HG03108 (cell line): ENCODE results near the gene P3H3.

Experiments used
- ATAC-seq: cut with Tn5 transposase; IDR thresholded peaks from one replicate; pipeline ENCODE4 v1.9.1; 2021; ENCODE audit warnings: moderate library complexity; ENCODE audit not compliant: unreplicated experiment

Gene P3H3

GRCh38 chr12:6796576-6796975, 31.6 kb upstream of the P3H3 start:
- ATAC-seq = no peak

- ATAC-seq = no peak
Measured at GRCh38 chr12:6799147-6799546, 29.1 kb upstream of the P3H3 start.

- ATAC-seq = no peak
Measured at GRCh38 chr12:6807170-6807569, 21.0 kb upstream of the P3H3 start.

DNA sequence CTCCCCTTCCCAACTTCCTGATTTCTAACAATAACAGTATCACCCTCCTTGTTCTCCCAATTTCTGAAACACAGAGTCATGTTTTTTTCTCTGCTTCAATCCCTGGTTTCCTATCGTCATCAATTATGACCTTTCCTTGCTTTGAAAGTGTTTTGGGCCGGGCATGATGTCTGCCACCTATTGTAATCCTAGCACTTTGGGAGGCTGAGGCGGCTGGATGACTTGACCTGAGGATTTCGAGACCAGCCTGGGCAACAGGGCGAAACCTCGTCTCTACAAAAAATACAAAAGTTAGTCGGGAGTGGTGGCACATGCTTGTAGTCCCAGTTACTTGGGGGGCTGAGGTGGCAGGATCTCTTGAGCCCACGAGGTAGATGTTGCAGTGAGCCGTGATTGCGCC, 19.2 kb upstream of the P3H3 start:
- no peak for ATAC-seq

DNA sequence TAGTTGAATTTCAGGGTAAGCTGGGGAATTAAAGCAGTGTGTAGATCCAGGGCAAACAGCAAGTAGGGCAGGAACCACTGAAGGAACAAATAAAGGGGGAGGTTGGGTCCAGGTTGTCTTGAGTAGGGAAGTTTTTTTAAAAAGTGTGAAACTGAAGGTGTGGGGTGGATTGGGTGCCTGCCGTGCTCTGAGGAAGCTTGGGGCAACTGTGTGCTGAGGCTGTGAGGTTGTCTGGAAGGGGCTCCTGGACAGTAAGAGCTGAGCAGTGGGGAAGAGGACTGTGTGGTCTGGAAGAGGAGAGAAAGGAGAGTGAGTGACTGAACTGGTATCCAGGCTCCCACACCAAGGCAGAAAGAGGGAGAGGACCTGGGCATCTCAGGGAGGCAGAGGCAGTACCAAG, 17.4 kb upstream of the P3H3 start:
- ATAC-seq = no peak

- no peak for ATAC-seq
Measured at GRCh38 chr12:6813363-6813762, 14.8 kb upstream of the P3H3 start.

GRCh38 chr12:6816598-6816997, 11.6 kb upstream of the P3H3 start:
- no peak for ATAC-seq

DNA sequence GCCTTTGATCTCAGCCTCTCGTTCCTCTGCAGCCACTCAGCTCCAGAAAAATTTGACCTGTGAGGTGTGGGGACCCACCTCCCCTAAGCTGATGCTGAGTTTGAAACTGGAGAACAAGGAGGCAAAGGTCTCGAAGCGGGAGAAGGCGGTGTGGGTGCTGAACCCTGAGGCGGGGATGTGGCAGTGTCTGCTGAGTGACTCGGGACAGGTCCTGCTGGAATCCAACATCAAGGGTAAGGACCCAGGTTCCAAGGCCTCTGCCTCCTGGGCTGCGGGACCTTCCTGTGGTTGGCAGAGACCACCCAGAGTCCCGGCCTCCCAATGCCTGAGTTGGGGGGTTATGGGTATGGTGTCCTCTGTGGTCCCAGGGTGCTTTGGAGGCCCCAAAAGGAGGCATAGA, 11.1 kb upstream of the P3H3 start:
- ATAC-seq = no peak

DNA sequence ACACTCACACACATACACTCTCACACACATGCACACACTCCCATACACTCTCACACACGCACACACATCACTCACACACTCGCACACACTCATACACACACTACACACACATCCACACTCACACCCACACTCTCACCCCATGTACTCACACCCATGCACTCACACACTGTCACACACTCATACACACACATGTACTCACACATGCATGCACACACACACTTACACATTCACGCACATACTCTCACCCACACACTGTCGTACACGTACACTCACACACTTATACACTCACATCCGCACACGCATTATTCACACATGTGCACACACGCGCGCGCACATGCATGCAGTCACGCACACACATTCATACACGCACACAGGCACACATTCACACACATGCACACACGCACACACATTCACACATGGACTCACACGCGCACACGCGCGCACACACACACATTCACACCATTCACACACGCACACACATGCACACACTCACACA, 10.5 kb upstream of the P3H3 start:
- ATAC-seq = no peak

GRCh38 chr12:6818222-6818621, 10.0 kb upstream of the P3H3 start:
- ATAC-seq = no peak

DNA sequence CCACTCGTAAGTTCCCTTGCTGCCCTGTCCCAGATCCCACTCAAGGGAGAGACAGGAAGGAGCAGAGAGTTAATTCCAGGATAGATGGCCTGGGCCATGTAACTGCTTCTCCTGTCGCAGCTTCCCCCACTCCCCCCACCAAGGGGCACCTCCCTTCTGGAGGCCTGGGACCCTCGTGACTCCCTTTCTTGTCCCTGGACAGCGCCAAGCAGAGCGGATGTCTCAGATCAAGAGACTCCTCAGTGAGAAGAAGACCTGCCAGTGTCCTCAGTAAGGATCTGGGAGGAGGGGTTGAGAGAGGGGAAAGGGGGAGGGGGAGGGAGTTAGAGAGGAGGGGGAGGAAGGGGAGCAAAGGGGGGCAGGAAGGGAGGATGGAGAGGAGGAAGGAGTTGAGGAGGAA, 9.6 kb upstream of the P3H3 start:
- ATAC-seq = no peak

- ATAC-seq = no peak
Measured at GRCh38 chr12:6819106-6820030, 8.8 kb upstream of the P3H3 start.

DNA sequence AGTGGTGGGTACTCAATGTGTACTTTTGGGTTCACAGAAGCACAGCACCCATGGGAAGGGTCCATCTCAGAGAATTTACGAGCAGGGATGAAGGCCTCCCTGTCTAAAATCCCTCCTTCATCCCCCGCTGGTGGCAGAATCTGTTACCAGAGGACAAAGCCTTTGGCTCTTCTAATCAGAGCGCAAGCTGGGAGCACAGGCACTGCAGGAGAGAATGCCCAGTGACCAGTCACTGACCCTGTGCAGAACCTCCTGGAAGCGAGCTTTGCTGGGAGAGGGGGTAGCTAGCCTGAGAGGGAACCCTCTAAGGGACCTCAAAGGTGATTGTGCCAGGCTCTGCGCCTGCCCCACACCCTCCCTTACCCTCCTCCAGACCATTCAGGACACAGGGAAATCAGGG, 8.0 kb upstream of the P3H3 start:
- no peak for ATAC-seq

- no peak for ATAC-seq
Measured at GRCh38 chr12:6821591-6822425, 6.4 kb upstream of the P3H3 start, which contains the start of gene GPR162. Gene GPR162 (plus strand): TSS chr12:6821821. CDS start chr12:6823899, 2,078 bp downstream.

DNA sequence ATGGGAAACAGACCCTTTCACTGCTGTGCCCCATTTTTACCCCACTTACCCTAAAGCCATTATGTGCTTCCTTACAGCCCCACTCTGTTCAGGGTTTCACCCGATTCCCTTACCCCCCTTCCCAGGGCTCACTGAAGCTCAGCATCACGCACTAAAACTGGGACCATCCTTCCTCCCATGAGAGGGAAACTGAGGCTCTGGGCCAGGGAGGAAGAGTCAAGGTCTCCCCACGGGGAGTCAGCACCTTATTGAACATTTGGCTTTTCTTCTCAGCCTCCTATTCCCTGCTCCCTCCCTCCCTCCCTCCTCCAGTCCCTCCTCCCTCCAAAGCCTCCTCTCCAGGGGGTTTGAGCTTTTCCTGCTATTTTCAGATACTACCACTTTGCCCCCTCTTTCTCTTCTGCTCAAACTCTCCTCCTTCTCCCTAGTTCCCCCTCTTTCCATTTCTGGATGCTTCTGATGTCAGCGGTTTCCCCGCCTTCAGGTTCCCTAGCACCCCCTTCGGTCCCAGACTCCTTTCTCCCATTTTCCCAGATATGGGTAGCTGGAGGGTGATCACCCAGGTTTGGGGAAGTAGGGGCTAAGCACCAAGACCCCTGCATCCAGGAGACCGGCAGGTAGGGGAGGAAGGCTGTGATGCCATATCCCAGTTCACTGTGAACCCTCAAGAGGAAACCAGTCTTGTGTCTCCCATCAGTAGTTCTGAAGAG, 5.6 kb upstream of the P3H3 start:
- no peak for ATAC-seq

DNA sequence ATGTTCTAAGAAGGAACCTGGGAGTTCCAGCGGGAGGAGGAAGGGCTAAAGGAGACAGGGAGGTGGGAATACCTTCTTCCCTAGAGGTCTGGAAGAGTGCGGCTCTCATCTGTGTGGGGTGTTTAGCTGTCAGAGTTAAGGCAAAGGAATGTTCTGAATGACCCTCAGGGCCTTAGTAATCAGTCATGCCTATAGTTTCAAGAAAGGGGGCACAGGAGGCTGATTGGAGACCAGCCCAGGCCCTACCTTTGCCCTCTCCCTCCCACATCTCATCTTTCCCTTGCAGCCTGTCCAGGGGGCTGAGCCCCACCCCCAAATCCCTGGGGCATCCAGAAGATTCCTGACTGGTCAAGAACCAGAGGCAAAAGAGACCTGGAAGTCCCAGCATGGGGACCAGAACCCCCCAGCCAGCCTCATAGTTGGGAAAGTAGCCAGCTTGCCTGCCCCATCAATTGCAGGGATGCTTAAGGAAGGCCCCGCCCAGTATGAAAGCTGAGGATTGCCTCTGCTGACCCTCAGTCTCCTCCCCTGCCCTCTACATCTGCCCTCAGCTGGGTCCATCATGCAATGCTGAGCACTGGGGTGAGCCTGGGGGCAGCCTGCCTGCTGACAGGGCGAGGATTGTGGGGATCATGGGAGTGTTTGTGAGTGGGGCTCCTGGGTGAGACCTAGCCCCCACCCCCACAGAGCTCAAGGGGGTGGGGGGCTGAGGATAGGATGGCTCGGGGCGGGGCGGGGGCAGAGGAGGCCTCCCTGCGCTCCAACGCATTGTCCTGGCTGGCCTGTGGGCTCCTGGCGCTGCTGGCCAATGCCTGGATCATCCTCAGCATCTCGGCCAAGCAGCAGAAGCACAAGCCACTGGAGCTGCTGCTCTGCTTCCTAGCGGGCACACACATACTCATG, 4.8 kb upstream of the P3H3 start:
- no peak for ATAC-seq

- no peak for ATAC-seq
Measured at GRCh38 chr12:6824085-6824775, 4.0 kb upstream of the P3H3 start.

DNA sequence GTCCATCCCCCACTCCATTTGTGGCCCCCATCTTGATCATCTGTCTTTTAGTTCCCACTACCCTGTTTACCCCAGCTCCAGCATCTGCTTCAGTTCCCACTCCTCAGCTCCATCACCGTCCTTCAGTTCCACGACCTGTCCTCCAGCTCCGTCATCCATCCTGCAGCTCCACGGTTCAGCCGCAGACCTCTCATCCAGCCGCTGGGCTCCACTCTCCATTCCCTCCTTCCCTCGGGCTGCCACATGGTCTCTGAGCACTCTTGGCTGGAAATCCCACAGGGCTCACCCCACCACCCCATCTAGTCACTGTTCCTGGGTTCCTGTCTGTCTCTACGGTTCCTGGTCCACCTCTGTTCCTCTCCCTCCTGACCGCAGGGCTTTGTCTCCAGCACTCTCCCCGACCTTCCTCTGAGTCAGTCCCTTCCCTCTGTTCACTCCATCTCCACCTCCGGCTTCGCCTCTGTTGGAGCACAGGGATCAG, 3.3 kb upstream of the P3H3 start:
- no peak for ATAC-seq

GRCh38 chr12:6825398-6826124, 2.6 kb upstream of the P3H3 start:
- ATAC-seq = no peak
